ENCODE data around the gene S100A7A. TPM values are rescaled to one million over a fixed set of nuclear protein-coding genes. Genes with fewer than 3 reads are reported as not detected.

Gene S100A7A
- total and polyA plus RNA-seq, 2 of the 4 experiments (the other 2 are of a cell fraction), result not detected

DNA sequence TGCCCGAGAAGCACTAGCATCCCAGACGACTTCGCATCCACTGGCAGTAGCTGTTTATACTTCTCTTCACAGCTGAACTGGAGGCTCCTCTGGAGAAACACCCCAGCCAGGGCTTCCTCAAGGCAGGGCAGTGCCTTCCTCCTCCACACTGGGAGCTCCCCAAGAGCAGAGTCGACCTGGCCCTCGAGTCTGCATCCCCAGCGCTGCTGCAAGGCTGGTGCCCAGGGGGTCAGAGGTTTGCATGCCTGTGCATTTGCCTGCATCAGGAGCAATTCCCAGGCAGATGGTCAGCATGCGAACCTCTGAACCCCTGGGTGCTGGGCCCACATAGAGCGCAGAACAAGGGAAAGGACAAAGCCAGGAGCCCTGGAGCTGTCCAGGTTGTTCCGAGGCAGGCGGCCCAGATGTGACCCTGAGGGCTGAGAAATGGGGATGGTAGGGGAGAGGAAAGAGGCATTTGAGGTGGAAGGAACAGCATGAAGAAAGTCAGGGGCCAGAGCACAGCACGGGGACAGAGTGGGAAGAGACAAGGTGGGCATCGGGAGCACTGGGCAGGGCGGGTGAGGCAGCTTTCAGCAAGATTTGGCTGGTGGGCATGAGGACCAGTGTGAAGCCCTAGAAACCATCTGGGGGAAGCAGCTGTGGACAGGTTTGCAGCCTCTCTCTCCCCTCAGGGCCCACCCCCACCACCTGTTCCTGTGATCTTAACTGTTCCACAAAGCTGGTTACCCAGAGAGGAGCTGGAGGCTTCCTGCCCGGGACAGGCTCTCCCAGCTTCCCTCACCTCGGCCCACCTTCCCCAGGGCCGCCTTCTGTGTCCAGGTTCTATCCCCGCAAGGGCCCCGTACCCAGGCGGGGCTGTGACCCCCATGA is 19.0 kb upstream of the S100A7A start:
- ATAC-seq (ENCODE audit: low read depth) (no peak), DNase-seq (no peak)
- Histone ChIP-seq H2BK20ac (ENCODE audit: low read depth, low read length) (no peak overlapping the region), H2AK5ac (ENCODE audit: low read depth, low read length) (no peak overlapping the region), H3K79me1 (ENCODE audit: low read depth in 1 of 2, low read length in 2 of 2) (no peaks in the 10 kb centered on the region), H3K14ac (replicated peaks; ENCODE audit: low read depth, low read length) (no peak overlapping the region), H3K27ac (ENCODE audit: insufficient read depth, low read length) (no peak overlapping the region), H3K18ac (ENCODE audit: low read depth, low read length) (no peak overlapping the region), H2AK9ac (replicated peaks; ENCODE audit: low read depth, low read length, poor library complexity) (no peak overlapping the region), H2BK120ac (ENCODE audit: low read depth, low read length) (no peak overlapping the region), H3K9ac (ENCODE audit: low read depth, low read length) (no peak overlapping the region), H4K91ac (ENCODE audit: insufficient read depth, low read depth, low read length) (no peak overlapping the region), H3K4me3 (ENCODE audit: insufficient read depth, low read depth, low read length) (no peak overlapping the region), H3K9me3 (ENCODE audit: control insufficient read depth, insufficient read depth, low read length) (no peaks in the 10 kb centered on the region), H3K36me3 (ENCODE audit: control insufficient read depth, insufficient read depth, low read length) (no peaks in the 10 kb centered on the region), H3K27me3 (ENCODE audit: control insufficient read depth, insufficient read depth, low read length) (peaks cover 7% of the 10 kb centered on the region; the same call in 1 of the 2 replicates), H4K20me1 (ENCODE audit: insufficient read depth, low read length) (no peaks in the 10 kb centered on the region), H4K5ac (ENCODE audit: low read depth, low read length) (no peak overlapping the region), H3K4ac (ENCODE audit: low read depth, low read length) (no peak overlapping the region), H3K56ac (ENCODE audit: extremely low read depth, insufficient read depth, low read length) (no peak overlapping the region), H3K23ac (ENCODE audit: low read depth, low read length) (no peak overlapping the region), H2BK5ac (ENCODE audit: low read depth, low read length, poor library complexity, severe bottlenecking) (no peak overlapping the region), H3K4me1 (ENCODE audit: control insufficient read depth, insufficient read depth, low read length) (no peaks in the 10 kb centered on the region), H3K9me1 (ENCODE audit: insufficient read depth, low read length) (no peaks in the 10 kb centered on the region), H2BK15ac (ENCODE audit: low read depth, low read length) (no peak overlapping the region), H2AFZ (replicated peaks; ENCODE audit: low read length, poor library complexity) (no peak overlapping the region), H3K4me2 (ENCODE audit: low read depth, low read length) (no peak overlapping the region), H4K8ac (ENCODE audit: low read depth in 2 of 2, low read length in 2 of 2) (no peak overlapping the region)
- WGBS, 2 experiments (ENCODE audit: extremely low coverage in 2 of 2, insufficient read length in 1 of 2), result 62% methylated on average over 15 of the region's 19 CpGs; no CpG with 5 or more reads in 1 of the 2 experiments
- TF ChIP-seq CHD1 (IDR thresholded peaks at IDR 0.05; ENCODE audit: low read depth, low read length) (no peak), RFX5 (IDR thresholded peaks at IDR 0.05; ENCODE audit: low read depth, low read length) (no peak), MAZ (IDR thresholded peaks at IDR 0.05; ENCODE audit: borderline replicate concordance, low read depth, low read length) (no peak), MXI1 (IDR thresholded peaks at IDR 0.05; ENCODE audit: borderline replicate concordance, low read depth, low read length) (no peak), FOS (IDR thresholded peaks at IDR 0.05; ENCODE audit: low read depth, low read length) (no peak), NFE2L2 (IDR thresholded peaks at IDR 0.05; ENCODE audit: low read depth, low read length) (no peak), BHLHE40 (IDR thresholded peaks at IDR 0.05; ENCODE audit: low read depth, low read length) (no peak), MAFK (IDR thresholded peaks at IDR 0.05; ENCODE audit: low read depth, low read length) (no peak), RCOR1 (IDR thresholded peaks at IDR 0.05; ENCODE audit: insufficient replicate concordance, low read length) (no peak), CEBPB (IDR thresholded peaks at IDR 0.05; ENCODE audit: low read depth, low read length) (no peak)
- TF ChIP-seq, protein P1, sequence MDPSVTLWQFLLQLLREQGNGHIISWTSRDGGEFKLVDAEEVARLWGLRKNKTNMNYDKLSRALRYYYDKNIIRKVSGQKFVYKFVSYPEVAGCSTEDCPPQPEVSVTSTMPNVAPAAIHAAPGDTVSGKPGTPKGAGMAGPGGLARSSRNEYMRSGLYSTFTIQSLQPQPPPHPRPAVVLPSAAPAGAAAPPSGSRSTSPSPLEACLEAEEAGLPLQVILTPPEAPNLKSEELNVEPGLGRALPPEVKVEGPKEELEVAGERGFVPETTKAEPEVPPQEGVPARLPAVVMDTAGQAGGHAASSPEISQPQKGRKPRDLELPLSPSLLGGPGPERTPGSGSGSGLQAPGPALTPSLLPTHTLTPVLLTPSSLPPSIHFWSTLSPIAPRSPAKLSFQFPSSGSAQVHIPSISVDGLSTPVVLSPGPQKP (IDR thresholded peaks at IDR 0.05; ENCODE audit: borderline replicate concordance, low read depth, low read length), result no peak
- TF ChIP-seq, protein P2, sequence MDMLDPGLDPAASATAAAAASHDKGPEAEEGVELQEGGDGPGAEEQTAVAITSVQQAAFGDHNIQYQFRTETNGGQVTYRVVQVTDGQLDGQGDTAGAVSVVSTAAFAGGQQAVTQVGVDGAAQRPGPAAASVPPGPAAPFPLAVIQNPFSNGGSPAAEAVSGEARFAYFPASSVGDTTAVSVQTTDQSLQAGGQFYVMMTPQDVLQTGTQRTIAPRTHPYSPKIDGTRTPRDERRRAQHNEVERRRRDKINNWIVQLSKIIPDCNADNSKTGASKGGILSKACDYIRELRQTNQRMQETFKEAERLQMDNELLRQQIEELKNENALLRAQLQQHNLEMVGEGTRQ (IDR thresholded peaks at IDR 0.05; ENCODE audit: low read depth, low read length), result no peak
- TF ChIP-seq, protein P3, sequence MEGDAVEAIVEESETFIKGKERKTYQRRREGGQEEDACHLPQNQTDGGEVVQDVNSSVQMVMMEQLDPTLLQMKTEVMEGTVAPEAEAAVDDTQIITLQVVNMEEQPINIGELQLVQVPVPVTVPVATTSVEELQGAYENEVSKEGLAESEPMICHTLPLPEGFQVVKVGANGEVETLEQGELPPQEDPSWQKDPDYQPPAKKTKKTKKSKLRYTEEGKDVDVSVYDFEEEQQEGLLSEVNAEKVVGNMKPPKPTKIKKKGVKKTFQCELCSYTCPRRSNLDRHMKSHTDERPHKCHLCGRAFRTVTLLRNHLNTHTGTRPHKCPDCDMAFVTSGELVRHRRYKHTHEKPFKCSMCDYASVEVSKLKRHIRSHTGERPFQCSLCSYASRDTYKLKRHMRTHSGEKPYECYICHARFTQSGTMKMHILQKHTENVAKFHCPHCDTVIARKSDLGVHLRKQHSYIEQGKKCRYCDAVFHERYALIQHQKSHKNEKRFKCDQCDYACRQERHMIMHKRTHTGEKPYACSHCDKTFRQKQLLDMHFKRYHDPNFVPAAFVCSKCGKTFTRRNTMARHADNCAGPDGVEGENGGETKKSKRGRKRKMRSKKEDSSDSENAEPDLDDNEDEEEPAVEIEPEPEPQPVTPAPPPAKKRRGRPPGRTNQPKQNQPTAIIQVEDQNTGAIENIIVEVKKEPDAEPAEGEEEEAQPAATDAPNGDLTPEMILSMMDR (conservative IDR thresholded peaks at IDR 0.05; ENCODE audit: low read depth, low read length), result no peak
- dilution Hi-C loops (cut with HindIII; ENCODE audit: low sequenced_read_pairs, unreplicated experiment), result no loop called here
- no TSS peak for BruUV-seq (replicated peaks)
- ChIA-PET POLR2A (ENCODE audit: unreplicated experiment) (no interaction called here), CTCF (interaction anchor here (0.6 kb wide), 1 partner anchor 51 kb away, joined by 5 read pairs; no protein-coding TSS in a partner anchor)
- in situ Hi-C loops (cut with MboI; ENCODE audit: low sequenced_read_pairs), result no loop called here
- intact Hi-C loops (cut with micrococcal nuclease), result no loop called here

All from IMR-90 (cell line).